HEK293T (cell line): ENCODE measurements around the gene XAF1.

Source experiments
- CTCF ChIA-PET: fragments of 350-600 bp; formaldehyde crosslinking; extraction: SDS; loops from one replicate; lab custom pipeline; 2021; ENCODE audit warnings: antibody characterized with exemption, inconsistent platforms; lab: Yijun Ruan, JAX
- POLR2A ChIA-PET: fragments of 350-600 bp; formaldehyde crosslinking; extraction: SDS; loops from one replicate; lab custom pipeline; 2020; ENCODE audit warnings: antibody characterized with exemption, inconsistent platforms; lab: Yijun Ruan, JAX
- DNase-seq: peaks from one replicate; pipeline ENCODE4 v3.0.0; 2012; ENCODE audit warnings: mixed read lengths; ENCODE audit errors: extremely low spot score
- ARNT ChIP-seq: fragments of 450-650 bp; IDR thresholded peaks from 2 replicates; pipeline ENCODE4 v1.6.1; 2017; ENCODE audit warnings: mild to moderate bottlenecking
- BHLHE40 ChIP-seq: fragments of 450-650 bp; IDR thresholded peaks from 2 replicates; pipeline ENCODE4 v1.6.1; 2016; ENCODE audit warnings: mild to moderate bottlenecking, moderate library complexity, borderline replicate concordance
- CTBP1 ChIP-seq: fragments of 450-650 bp; IDR thresholded peaks from 2 replicates; pipeline ENCODE4 v1.6.1; 2016; ENCODE audit warnings: borderline replicate concordance
- ELF4 ChIP-seq: fragments of 450-650 bp; IDR thresholded peaks from 2 replicates; pipeline ENCODE4 v1.6.1; 2017; ENCODE audit warnings: antibody characterized with exemption
- FOXA1 ChIP-seq: fragments of 450-650 bp; IDR thresholded peaks from 2 replicates; pipeline ENCODE4 v1.6.1; 2016; ENCODE audit warnings: mild to moderate bottlenecking
- FOXK2 ChIP-seq: fragments of 450-650 bp; IDR thresholded peaks from 2 replicates; pipeline ENCODE4 v1.6.1; 2016; ENCODE audit warnings: mild to moderate bottlenecking
- FOXM1 ChIP-seq: fragments of 450-650 bp; IDR thresholded peaks from 2 replicates; pipeline ENCODE4 v1.6.1; 2017; ENCODE audit warnings: mild to moderate bottlenecking, borderline replicate concordance
- HDGF ChIP-seq: fragments of 450-650 bp; IDR thresholded peaks from 2 replicates; pipeline ENCODE4 v1.6.1; 2017; ENCODE audit warnings: antibody characterized with exemption, borderline replicate concordance
- L3MBTL2 ChIP-seq: fragments of 450-650 bp; conservative IDR thresholded peaks from 2 replicates; pipeline ENCODE4 v1.6.1; 2016; ENCODE audit warnings: mild to moderate bottlenecking
- LEF1 ChIP-seq: fragments of 450-650 bp; IDR thresholded peaks from 2 replicates; pipeline ENCODE4 v1.6.1; 2017; ENCODE audit warnings: mild to moderate bottlenecking, borderline replicate concordance
- NFRKB ChIP-seq: fragments of 450-650 bp; IDR thresholded peaks from 2 replicates; pipeline ENCODE4 v1.6.1; 2016; ENCODE audit warnings: mild to moderate bottlenecking, moderate library complexity
- SP1 ChIP-seq: fragments of 450-650 bp; IDR thresholded peaks from 2 replicates; pipeline ENCODE4 v1.6.1; 2017
- SUZ12 ChIP-seq: fragments of 450-650 bp; IDR thresholded peaks from 2 replicates; pipeline ENCODE4 v1.6.1; 2016; ENCODE audit warnings: mild to moderate bottlenecking
- TARDBP ChIP-seq: fragments of 450-650 bp; IDR thresholded peaks from 2 replicates; pipeline ENCODE4 v1.6.1; 2016
- ZNF384 ChIP-seq: fragments of 450-650 bp; IDR thresholded peaks from 2 replicates; pipeline ENCODE4 v1.6.1; 2016
- TF ChIP-seq, protein P1 (sequence below): fragments of 450-650 bp; IDR thresholded peaks from 2 replicates; pipeline ENCODE4 v1.6.1; 2016

XAF1 gene

DNA sequence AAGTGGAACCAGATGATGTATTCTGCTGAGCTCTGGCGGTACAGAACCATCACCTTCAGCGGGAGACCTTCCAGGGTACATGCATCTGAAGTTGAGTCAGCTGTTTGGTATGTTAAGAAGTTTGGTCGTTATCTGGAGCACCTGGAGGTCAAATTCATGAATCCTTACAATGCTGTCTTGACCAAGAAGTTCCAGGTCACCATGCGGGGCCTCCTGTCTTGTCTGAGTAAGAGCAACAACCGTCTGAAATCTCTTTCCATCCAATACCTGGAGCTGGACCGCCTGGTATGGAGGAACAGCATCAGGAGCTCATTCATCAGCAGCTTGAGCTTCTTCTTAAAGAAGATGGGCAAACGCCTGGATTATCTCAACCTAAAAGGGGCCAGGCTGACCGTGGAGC, 24.2 kb downstream of the XAF1 start:
- CTCF ChIA-PET = no interaction called here
- DNase-seq = no peak
- POLR2A ChIA-PET = no interaction called here
- TF ChIP-seq FOXA1 (no peak), BHLHE40 (no peak)
- TF ChIP-seq, protein P1, sequence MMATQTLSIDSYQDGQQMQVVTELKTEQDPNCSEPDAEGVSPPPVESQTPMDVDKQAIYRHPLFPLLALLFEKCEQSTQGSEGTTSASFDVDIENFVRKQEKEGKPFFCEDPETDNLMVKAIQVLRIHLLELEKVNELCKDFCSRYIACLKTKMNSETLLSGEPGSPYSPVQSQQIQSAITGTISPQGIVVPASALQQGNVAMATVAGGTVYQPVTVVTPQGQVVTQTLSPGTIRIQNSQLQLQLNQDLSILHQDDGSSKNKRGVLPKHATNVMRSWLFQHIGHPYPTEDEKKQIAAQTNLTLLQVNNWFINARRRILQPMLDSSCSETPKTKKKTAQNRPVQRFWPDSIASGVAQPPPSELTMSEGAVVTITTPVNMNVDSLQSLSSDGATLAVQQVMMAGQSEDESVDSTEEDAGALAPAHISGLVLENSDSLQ = no peak

DNA sequence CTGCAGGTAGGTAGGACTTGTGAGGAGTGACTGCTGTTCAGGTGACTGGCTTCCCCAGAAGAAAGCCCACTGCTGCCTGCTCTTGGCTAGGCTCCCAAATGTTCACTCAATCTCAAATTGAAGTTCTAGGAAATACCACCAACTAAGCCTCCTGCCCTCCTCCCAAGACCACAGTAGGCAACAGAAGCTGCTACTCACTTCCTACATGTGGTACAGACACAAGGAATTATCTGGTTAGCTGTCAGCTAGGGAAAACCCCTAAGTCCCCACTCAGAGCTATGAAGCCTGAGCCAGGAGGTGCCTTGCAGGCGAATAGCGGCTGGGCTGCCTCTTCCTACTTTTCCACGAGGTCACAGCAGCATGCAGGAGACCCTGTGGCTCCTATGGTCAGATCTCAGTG, 25.0 kb downstream of the XAF1 start:
- DNase-seq = no peak
- TF ChIP-seq FOXA1 = no peak
- TF ChIP-seq L3MBTL2 = no peak
- TF ChIP-seq FOXK2 = no peak
- TF ChIP-seq, protein P1 = no peak
- no peak for TF ChIP-seq NFRKB
- TF ChIP-seq ARNT = no peak
- TF ChIP-seq TARDBP = no peak
- no peak for TF ChIP-seq HDGF
- TF ChIP-seq BHLHE40 = no peak
- TF ChIP-seq LEF1 = no peak
- TF ChIP-seq SP1 = no peak
- no peak for TF ChIP-seq CTBP1
- TF ChIP-seq SUZ12 = no peak
- no peak for TF ChIP-seq ZNF384
- TF ChIP-seq ELF4 = no peak
- no peak for TF ChIP-seq FOXM1
- ChIA-PET POLR2A (no interaction called here), CTCF (interaction anchor here (0.6 kb wide), 1 partner anchor 834 kb away, joined by 3 read pairs; no protein-coding TSS in a partner anchor)

DNA sequence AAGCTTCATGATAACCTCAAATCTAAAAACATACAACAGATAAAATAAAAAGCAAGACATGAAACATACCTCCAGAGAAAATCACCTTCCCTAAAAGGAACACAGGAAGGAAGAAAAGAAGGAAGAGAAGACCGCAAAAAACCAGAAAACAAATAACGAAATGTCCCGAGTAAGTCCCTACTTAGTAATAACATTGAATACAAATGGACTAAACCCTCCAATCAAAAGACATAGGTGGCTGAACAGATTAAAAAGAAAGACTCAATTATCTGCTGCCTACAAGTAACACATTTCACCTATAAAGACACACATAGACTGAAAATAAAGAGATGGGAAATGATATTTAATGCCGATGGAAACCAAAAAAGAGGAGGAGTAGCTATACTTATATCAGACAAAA, 26.4 kb downstream of the XAF1 start:
- ChIA-PET CTCF (interaction anchor here (1.0 kb wide), 1 partner anchor 61 kb away, joined by 3 read pairs; no protein-coding TSS in a partner anchor), POLR2A (no interaction called here)
- TF ChIP-seq TARDBP (no peak), BHLHE40 (no peak), FOXK2 (no peak), ELF4 (no peak), ARNT (no peak), LEF1 (no peak), FOXM1 (no peak), CTBP1 (no peak), SP1 (no peak)
- TF ChIP-seq, protein P1 = no peak
- DNase-seq = no peak

DNA sequence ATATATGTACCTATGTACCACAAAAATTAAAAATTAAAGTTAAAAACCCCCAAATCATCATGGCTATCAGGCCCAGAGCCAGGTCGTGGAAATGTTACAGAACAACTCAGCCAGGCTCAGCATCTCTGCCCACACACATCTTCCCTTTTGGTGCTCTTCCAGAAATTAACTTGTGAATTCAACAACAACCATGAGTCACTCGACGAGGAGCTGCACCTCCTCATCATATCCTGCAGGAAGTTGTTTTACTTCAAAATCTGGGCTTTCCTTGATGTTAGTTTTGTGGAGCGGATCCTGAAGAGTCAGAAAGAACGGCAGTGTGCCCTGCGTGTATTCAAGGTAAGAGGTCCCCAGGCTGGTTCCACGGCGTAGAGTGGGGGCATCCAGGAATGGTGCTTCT, 30.8 kb downstream of the XAF1 start:
- ChIA-PET POLR2A (no interaction called here), CTCF (interaction anchor here (1.6 kb wide), 1 partner anchor 85 kb away, joined by 5 read pairs; no protein-coding TSS in a partner anchor)
- TF ChIP-seq ZNF384 (no peak), FOXA1 (no peak), NFRKB (no peak), HDGF (no peak), FOXM1 (no peak), SUZ12 (no peak), L3MBTL2 (no peak), ARNT (no peak), SP1 (no peak), FOXK2 (no peak), BHLHE40 (no peak), CTBP1 (no peak), ELF4 (no peak)
- TF ChIP-seq, protein P1 = no peak
- no peak for DNase-seq

DNA sequence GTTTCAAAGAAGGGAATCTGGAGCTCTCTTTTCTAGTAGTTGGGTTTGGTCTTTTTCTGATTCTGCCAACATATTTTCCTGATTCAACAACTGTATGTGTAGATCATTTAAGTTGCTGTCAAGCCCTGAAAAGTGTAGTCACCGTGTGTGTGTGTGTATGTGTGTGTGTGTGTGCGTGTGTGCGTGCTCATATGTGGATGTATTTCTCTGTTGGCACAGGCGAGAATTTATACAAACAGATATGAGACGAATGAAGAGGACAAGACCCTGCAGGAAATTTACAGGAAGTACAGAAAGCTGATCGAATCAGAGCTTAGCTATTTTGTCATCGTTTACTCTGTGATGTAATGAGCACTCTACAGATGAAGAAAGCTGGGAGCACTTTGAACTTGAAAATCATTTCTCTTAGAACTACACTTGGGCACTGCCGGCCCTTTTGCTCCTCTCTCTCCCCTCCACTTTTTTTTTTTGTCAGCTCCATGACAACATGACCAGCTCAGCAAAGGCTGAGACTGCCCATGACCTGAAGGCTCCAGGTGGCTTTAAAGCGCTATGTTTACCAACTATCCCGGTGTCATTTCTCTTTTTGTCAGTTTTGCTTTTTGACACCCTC, 31.3 kb downstream of the XAF1 start:
- ChIA-PET POLR2A (no interaction called here), CTCF (interaction anchor here (1.6 kb wide), 1 partner anchor 85 kb away, joined by 5 read pairs; no protein-coding TSS in a partner anchor)
- TF ChIP-seq, protein P1 = no peak
- TF ChIP-seq BHLHE40 = no peak
- no peak for TF ChIP-seq L3MBTL2
- no peak for TF ChIP-seq CTBP1
- no peak for TF ChIP-seq FOXA1
- no peak for TF ChIP-seq FOXK2
- no peak for TF ChIP-seq FOXM1
- TF ChIP-seq TARDBP = no peak
- TF ChIP-seq NFRKB = no peak
- no peak for DNase-seq
